DOHH2 (cell line): ENCODE results near the gene TBC1D22A.

Experiments
- H3F3A ChIP-seq: fragments of 200-600 bp; sonication (generic), shearing (Covaris generic); 2 replicates; pipeline ENCODE4 v1.6.0; 2016; ENCODE audit warnings: antibody characterized with exemption, mild to moderate bottlenecking; ENCODE audit not compliant: control insufficient read depth, insufficient read depth
- H3K27ac ChIP-seq: fragments of 200-600 bp; sonication (generic); 2 replicates; pipeline ENCODE4 v1.5.1; 2014; ENCODE audit warnings: low read depth, mild to moderate bottlenecking, low read length, moderate library complexity
- H3K27me3 ChIP-seq: fragments of 200-600 bp; sonication (generic); 2 replicates; pipeline ENCODE4 v1.6.1; 2014; ENCODE audit warnings: mild to moderate bottlenecking, low read length, mixed read lengths; ENCODE audit not compliant: control insufficient read depth
- H3K36me3 ChIP-seq: fragments of 200-600 bp; sonication (generic); 2 replicates; pipeline ENCODE4 v1.6.1; 2014; ENCODE audit warnings: mild to moderate bottlenecking, low read length, moderate library complexity, mixed read lengths; ENCODE audit not compliant: control insufficient read depth
- H3K4me1 ChIP-seq: fragments of 200-600 bp; sonication (generic); 2 replicates; pipeline ENCODE4 v1.6.1; 2014; ENCODE audit warnings: mild to moderate bottlenecking, low read length, mixed read lengths; ENCODE audit not compliant: control insufficient read depth
- H3K4me2 ChIP-seq: fragments of 200-600 bp; sonication (generic); 2 replicates; pipeline ENCODE4 v1.6.0; 2014; ENCODE audit warnings: mild to moderate bottlenecking, low read length, moderate library complexity
- H3K4me3 ChIP-seq: fragments of 200-600 bp; sonication (generic); 2 replicates; pipeline ENCODE4 v1.5.1; 2014; ENCODE audit warnings: mild to moderate bottlenecking, low read length, mixed read lengths
- H3K79me2 ChIP-seq: fragments of 200-600 bp; sonication (generic); 2 replicates; pipeline ENCODE4 v1.6.1; 2014; ENCODE audit warnings: mild to moderate bottlenecking, low read length, mixed read lengths; ENCODE audit not compliant: control insufficient read depth
- H3K9me2 ChIP-seq: fragments of 200-600 bp; sonication (generic); replicated peaks from 2 replicates; pipeline ENCODE4 v1.6.1; 2014; ENCODE audit warnings: mild to moderate bottlenecking, low read length, mixed read lengths; ENCODE audit not compliant: control insufficient read depth
- H3K9me3 ChIP-seq: fragments of 200-600 bp; sonication (generic); 2 replicates; pipeline ENCODE4 v1.6.1; 2014; ENCODE audit warnings: antibody characterized with exemption, low read length, mixed read lengths; ENCODE audit not compliant: control insufficient read depth, insufficient read depth
- H4K20me1 ChIP-seq: fragments of 200-600 bp; sonication (generic); 2 replicates; pipeline ENCODE4 v1.6.0; 2014; ENCODE audit warnings: low read depth, mild to moderate bottlenecking, antibody characterized with exemption, low read length, moderate library complexity; ENCODE audit not compliant: control insufficient read depth, insufficient read depth
- EZH2phosphoT487 ChIP-seq: fragments of 200-600 bp; sonication (generic); IDR thresholded peaks from 2 replicates; pipeline ENCODE4 v1.6.1; 2017; ENCODE audit warnings: borderline replicate concordance, mild to moderate bottlenecking, antibody characterized with exemption, low read length, moderate library complexity, mixed read lengths
- TF ChIP-seq, protein P1 (sequence below): fragments of 200-600 bp; sonication (generic); IDR thresholded peaks from one replicate; pipeline ENCODE4 v1.5.1; 2014; ENCODE audit warnings: antibody characterized with exemption, mild to moderate bottlenecking, low read depth, low read length; ENCODE audit not compliant: poor library complexity, severe bottlenecking

TBC1D22A gene

DNA sequence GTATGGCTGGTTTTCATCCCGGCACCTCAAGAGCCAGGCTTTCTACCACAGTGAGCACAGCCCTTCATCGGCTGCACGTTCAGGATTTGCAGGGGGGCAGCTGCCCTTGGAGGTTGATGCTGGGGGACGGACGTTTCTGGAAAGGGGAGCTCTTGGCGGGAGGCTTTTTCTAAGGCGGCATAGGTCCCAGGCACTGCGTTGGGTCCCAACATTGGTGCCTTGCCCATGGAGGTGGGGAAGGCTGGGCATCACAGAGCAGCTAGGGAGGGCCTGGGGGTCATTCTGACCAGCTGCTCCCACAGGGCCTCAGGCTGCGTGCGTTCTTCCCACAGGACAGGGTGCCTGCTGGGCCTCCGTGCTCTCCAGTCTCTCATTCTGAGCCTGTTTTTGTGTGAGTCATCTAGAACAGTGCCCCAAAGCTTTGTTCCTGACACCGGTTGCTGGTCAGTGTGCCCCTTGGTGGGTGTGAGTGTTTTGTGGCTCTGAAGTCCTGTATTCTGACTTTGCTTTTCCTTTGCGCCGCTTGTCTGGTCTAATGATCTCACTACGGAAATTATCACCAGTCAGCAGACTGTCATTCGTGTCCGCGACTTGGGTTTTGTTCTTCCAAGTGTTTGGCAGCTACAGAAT, 275.9 kb downstream of the TBC1D22A start:
- Histone ChIP-seq H3K27ac (no peak overlapping the region), H3K4me2 (no peak overlapping the region), H3K79me2 (no peaks in the 10 kb centered on the region), H3K27me3 (no peaks in the 10 kb centered on the region), H3K9me2 (no peaks in the 10 kb centered on the region), H3K4me3 (no peak overlapping the region), H3K36me3 (peaks cover 7% of the 10 kb centered on the region; the same call in 1 of the 2 replicates), H3F3A (no peaks in the 10 kb centered on the region), H3K4me1 (no peaks in the 10 kb centered on the region), H3K9me3 (no peaks in the 10 kb centered on the region), H4K20me1 (no peaks in the 10 kb centered on the region)
- TF ChIP-seq, protein P1, sequence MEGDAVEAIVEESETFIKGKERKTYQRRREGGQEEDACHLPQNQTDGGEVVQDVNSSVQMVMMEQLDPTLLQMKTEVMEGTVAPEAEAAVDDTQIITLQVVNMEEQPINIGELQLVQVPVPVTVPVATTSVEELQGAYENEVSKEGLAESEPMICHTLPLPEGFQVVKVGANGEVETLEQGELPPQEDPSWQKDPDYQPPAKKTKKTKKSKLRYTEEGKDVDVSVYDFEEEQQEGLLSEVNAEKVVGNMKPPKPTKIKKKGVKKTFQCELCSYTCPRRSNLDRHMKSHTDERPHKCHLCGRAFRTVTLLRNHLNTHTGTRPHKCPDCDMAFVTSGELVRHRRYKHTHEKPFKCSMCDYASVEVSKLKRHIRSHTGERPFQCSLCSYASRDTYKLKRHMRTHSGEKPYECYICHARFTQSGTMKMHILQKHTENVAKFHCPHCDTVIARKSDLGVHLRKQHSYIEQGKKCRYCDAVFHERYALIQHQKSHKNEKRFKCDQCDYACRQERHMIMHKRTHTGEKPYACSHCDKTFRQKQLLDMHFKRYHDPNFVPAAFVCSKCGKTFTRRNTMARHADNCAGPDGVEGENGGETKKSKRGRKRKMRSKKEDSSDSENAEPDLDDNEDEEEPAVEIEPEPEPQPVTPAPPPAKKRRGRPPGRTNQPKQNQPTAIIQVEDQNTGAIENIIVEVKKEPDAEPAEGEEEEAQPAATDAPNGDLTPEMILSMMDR, result no peak
- no peak for TF ChIP-seq EZH2phosphoT487

DNA sequence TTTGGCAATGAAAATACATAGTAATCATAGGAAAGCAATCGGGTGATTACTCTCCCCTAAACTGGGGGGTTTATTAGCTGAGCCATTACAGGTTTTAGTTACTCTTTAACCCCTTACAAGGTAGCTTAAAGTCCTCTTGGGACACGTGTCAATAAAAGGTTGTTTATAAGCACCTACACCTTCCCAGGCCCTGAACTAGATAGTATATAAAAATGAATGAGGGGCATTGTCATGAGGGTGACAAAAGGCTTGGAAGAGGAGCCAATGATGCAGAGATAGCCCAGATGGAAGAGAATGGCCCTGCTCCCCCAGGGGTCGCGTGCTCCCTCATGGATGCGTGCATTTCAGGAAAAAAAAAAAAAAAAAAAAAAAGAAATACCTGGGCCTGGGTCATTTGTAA, 276.9 kb downstream of the TBC1D22A start:
- Histone ChIP-seq H3K4me3 (no peak overlapping the region), H3K9me2 (no peaks in the 10 kb centered on the region), H3K4me1 (no peaks in the 10 kb centered on the region), H3K79me2 (no peaks in the 10 kb centered on the region), H3K27ac (no peak overlapping the region), H3K36me3 (peaks cover 7% of the 10 kb centered on the region; the same call in 1 of the 2 replicates), H3K27me3 (no peaks in the 10 kb centered on the region), H3K9me3 (no peaks in the 10 kb centered on the region), H3F3A (no peaks in the 10 kb centered on the region), H3K4me2 (no peak overlapping the region), H4K20me1 (no peaks in the 10 kb centered on the region)
- TF ChIP-seq, protein P1, result no peak
- TF ChIP-seq EZH2phosphoT487, result no peak

DNA sequence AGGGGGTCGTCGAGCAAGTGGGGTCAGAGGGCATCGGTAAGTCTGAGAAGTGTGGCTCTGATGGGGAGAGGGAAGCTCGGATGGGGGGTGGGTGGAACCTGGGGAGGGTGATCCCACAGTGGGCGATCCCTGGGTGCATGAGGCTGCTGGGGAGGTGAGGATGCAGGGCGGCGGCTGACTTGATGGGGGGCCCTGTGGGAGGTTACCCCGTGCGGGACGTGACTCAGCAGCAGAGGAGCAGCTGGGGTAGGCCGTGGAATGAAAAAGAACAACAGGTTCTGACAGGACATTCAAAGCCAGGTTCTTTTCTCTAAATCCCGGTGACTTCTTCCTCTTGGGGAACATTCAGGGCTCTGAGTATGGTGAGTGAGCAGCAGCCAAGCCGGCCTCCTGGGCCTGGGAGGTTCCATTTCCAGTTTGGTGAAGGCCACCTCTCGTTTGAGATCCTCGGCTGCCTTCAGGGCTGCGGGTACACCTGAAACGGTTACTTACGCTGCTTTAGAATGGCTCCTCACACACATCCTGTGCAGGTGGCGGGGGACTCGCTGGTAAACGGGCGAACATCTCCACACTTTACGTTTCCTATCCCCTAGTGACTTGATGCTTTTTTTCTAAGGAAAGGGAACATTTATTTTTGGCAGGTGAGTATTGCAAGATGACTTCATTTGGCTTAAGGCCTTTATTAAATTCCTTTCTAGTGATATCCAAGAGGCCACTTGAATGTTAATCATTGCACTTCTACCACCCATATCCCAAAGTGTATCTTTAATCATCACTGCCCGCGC, 278.2 kb downstream of the TBC1D22A start:
- Histone ChIP-seq H3K36me3 (peaks cover 7% of the 10 kb centered on the region; the same call in 1 of the 2 replicates), H3F3A (no peaks in the 10 kb centered on the region), H4K20me1 (no peaks in the 10 kb centered on the region), H3K79me2 (no peaks in the 10 kb centered on the region), H3K9me2 (no peaks in the 10 kb centered on the region), H3K27me3 (no peaks in the 10 kb centered on the region), H3K27ac (no peak overlapping the region), H3K4me2 (no peak overlapping the region), H3K4me1 (no peaks in the 10 kb centered on the region), H3K4me3 (no peak overlapping the region), H3K9me3 (no peaks in the 10 kb centered on the region)
- TF ChIP-seq, protein P1, result no peak
- no peak for TF ChIP-seq EZH2phosphoT487
